ENCODE data around the gene VASH1.

VASH1 gene

DNA sequence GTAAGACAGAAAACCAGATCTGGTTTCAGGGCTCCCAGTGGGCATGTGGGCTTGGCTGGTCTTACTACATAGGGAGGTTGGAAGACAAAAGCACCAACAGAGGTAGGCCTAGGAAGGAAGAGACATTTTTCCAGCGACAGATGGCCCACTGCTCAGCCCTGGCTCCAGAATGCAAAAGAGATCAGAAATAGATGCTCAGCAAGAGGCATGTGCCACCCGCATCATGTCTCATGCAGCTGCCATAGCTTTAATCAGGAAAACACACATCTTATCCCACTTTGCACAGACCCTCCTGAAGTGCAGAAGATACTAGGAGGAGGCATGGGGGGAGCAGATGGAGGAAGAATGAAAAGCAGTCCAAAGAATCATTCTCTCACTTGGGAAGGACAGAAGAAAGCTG, 25.3 kb downstream of the VASH1 start:
- DNase-seq: no peak

- no peak for DNase-seq
Observed at GRCh38 chr14:76792422-76792821, 31.2 kb downstream of the VASH1 start.

DNA sequence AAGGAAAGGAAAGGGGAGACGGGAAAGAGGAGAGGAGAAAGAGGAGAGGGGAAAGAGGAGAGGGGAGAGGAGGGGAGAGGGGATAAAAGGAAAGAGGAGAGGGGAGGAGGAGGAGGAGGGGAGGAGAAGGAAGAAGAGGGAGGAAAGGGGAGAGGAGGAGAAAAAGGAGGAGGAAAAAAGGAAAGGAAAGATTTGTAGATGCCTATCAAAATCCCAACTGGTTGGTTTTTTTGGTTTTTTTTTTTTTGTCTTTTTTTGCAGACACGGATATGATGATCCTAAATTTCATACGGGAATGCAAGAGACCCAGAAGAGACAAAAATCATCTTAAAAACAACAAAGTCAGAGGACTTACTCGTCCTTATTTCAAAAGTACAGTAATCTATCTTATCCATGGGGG, 32.1 kb downstream of the VASH1 start:
- no peak for DNase-seq

- no peak for DNase-seq
Observed at GRCh38 chr14:76793956-76794355, 32.7 kb downstream of the VASH1 start.

- no peak for DNase-seq
Observed at GRCh38 chr14:76806446-76806845, 45.2 kb downstream of the VASH1 start.

GRCh38 chr14:76808011-76808410, 46.7 kb downstream of the VASH1 start:
- DNase-seq: no peak

DNA sequence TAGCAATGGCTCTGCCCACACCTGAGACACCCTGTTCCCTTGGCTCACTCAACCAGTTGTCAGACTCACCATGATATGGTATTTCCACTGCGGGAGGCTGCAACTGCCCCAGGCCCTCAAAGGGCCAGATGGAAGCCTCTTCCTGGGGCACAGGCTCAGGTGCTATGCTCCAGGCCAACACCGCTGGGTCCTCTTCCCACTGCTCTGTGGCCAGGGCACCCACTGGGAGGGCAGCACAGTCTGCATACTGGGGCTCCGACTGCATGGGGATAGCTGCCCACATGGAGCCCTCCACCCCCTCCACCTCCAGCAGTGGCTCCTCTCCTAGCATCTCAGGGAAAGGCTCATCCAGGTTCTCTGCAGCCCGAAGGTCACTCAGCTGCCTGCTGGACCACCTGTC, 47.7 kb downstream of the VASH1 start:
- no peak for DNase-seq

- DNase-seq: no peak
Observed at GRCh38 chr14:76810525-76810924, 49.3 kb downstream of the VASH1 start.

- no peak for DNase-seq
Observed at GRCh38 chr14:76810953-76811400, 49.7 kb downstream of the VASH1 start.

DNA sequence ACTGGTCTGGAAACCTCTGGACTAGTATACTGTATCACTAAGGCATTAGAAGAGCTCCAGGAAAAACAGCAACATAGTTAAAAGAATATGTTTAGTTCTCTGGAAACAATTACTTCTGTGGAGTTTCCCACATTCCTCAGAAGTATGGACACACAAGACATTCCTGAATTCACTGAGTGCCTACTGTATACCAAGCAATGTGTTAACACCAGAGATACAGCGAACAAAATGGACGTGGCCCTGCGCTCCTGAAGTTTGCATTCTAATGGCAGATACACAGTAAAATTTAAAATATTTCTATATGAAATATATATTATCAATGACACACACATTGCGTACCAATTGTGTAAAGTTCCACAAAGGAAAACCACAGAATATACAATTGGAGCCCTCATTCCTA, 50.3 kb downstream of the VASH1 start:
- no peak for DNase-seq

DNA sequence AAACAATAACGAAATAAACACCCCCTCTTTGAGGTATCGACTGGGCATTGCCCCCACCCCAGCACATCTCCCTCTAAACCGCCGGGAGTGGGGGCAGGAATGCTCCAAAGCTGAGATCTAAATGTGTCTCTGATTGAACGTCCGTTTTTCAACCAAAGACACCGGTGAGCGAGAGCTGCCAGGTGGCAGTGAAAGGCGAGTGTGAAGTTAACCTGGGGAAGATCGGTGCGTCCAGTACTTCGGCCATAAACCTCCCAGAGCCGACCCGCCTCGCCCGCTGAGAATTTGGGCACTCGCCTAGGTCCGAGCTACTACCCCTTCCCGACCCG, 50.8 kb downstream of the VASH1 start:
- DNase-seq: no peak

DNA sequence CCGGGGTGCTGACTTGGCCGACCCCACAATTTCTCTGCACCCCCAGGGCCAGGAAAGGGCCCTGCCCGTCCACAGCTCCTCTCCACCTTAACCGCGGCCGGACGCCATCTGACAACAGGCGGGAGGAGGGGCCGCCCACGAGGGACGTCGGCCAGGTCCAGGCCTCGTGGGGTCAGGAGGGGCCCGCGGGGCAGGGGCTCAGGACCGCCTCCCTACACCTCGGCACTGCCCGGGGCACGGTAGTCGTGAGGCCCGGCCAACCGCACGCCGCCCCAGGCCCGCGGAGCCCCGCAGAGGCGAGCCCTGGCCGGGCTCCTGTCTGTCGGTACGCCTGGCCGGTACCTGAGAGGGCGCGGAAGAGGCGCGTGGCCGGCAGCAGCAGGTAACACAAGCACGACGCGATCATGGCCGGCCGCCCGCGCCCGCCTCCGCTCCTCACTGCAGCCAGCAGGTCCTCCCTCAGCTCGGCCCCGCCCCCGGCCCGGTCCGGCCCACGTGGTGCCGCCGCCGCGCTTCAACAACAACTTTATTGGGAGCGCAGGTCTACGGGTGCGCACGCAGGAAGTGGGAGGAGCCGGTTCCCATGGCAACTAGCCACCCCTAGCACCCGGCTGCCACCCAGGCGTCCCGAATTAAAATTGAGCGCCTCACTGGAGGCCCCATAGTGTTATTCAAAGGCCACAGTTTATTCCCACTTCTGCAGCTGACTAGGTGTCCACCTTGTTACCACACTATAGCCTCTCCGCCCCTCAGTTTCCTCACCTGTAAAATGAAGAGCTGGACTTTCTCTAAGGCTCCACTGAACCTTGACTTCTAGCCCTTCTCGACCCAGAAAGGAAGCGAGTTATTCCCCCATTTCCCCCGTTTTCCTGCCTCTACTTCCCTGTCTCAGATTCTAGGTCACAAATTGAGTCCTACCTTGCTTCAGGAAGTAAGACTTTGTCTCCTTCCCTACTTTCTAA, 51.4 kb downstream of the VASH1 start, which contains the start of gene ANGEL1:
TSS of gene ANGEL1 (minus strand) at position 461 of the 962 bp plus-strand sequence. CDS start at position 406, 55 bp downstream.
- DNase-seq: peak; percentile 95

- no peak for DNase-seq
Observed at GRCh38 chr14:76814726-76815645, 53.7 kb downstream of the VASH1 start.

GRCh38 chr14:76820700-76821099, 59.4 kb downstream of the VASH1 start:
- no peak for DNase-seq

DNA sequence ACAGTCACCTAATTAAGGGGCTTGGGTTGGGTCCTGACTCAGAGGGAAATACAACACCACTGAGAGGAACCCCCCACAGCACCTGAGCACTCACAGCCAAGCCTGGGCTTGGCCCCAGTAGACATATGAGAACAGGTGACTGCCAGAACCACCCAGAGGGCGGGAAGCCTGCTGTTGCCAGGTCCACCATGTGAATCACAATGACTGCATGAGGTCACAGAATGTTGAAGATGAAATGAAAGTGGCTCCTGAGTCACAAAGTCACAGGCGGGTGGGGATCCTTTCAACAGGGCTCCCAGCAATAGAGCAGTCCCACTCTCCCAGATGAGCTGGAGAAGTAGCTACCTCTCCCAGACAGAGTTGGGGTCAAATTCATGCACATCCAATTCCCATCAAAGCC, 64.9 kb downstream of the VASH1 start, which contains the start of gene LRRC74A:
TSS of gene LRRC74A (plus strand) at position 287 of the 400 bp plus-strand sequence. CDS start 290 bp downstream, outside the sequence.
- no peak for DNase-seq

- DNase-seq: no peak
Observed at GRCh38 chr14:76827696-76828296, 66.5 kb downstream of the VASH1 start.

GRCh38 chr14:76828339-76829012, 67.2 kb downstream of the VASH1 start:
- no peak for DNase-seq

DNA sequence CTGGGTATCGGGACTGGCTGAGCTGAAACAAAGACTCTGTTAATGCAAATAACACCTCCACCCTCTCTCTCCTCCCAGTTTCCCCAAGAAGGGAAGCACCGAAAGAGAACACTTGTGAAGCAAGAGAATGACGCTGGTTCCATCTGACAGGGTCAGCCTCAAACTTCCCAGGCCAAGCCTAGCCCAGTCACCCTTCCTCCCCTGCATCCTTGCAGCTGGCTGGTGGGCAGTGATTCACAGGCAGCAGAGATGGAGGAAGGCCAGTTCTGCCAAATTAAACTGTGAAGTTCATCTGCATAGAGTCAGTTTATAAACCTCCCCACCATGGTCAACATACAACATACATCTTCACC, 67.7 kb downstream of the VASH1 start:
- DNase-seq: no peak

GRCh38 chr14:76829650-76830421, 68.6 kb downstream of the VASH1 start:
- DNase-seq: no peak

GRCh38 chr14:76830556-76830955, 69.3 kb downstream of the VASH1 start:
- DNase-seq: no peak

DNA sequence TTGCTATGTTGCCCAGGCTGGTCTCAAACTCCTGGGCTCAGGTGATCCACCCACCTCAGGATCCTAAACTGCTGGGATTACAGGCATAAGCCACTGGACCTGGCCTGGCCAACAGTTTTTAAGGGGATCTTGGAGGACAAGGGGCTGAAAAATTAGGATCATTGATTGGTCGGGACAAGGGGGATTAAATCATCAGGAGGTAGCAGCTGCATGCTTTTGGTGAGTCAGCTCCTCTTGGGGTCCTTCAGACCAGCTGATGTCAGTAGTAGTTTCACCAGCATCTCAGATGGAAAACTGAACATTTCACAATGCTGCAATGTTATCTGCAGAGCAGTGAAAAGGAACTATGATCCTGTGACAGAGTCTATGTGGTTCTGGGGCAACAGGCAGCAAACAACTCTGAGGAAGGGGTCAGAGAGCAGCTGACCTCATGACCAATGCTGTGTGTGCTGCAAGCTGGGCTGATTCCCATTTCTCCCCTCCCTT, 71.3 kb downstream of the VASH1 start:
- no peak for DNase-seq

Measured in activated naive CD4-positive, alpha-beta T cell treated with anti-CD3 and anti-CD28 coated beads, Interleukin-2, amount 50 U/mL, for 16 hours (primary cell).